SK-N-SH (cell line): ENCODE results near the gene MYL6B.

ENCODE experiments used
- CTCF ChIP-seq: fragments of 200-600 bp; sonication (generic); IDR thresholded peaks from 2 replicates; pipeline ENCODE4 v1.6.1; 2017; ENCODE audit warnings: antibody characterized with exemption, mild to moderate bottlenecking, moderate library complexity
- ELF1 ChIP-seq: IDR thresholded peaks from 2 replicates; pipeline ENCODE4 v1.4.0; 2012
- EP300 ChIP-seq, 2 experiments: IDR thresholded peaks; 2 replicates each; pipeline versions ENCODE4 v1.4.0 to v1.6.1; 2012; ENCODE audit warnings: borderline replicate concordance in 1 of 2, low read depth in 1 of 2, low read length in 1 of 2
- EZH2phosphoT487 ChIP-seq: fragments of 200-600 bp; sonication (generic); IDR thresholded peaks from 2 replicates; pipeline ENCODE4 v1.6.1; 2017; ENCODE audit warnings: low read depth, mixed run types, mild to moderate bottlenecking, antibody characterized with exemption, moderate library complexity, borderline replicate concordance
- MXI1 ChIP-seq: IDR thresholded peaks from 2 replicates; pipeline ENCODE4 v1.6.1; 2012; ENCODE audit warnings: mild to moderate bottlenecking, low read depth, low read length, improper control_type of control experiment
- NFIC ChIP-seq: IDR thresholded peaks from 2 replicates; pipeline ENCODE4 v1.4.0; 2012; ENCODE audit warnings: borderline replicate concordance
- PBX3 ChIP-seq: IDR thresholded peaks from 2 replicates; pipeline ENCODE4; 2012
- POLR2AphosphoS5 ChIP-seq: IDR thresholded peaks from 2 replicates; pipeline ENCODE4 v1.6.1; 2012; ENCODE audit warnings: low read depth, low read length
- RCOR1 ChIP-seq: fragments of 150-350 bp; IDR thresholded peaks from 2 replicates; pipeline ENCODE4 v1.6.1; 2017; ENCODE audit warnings: antibody characterized with exemption, low read length
- RXRA ChIP-seq: IDR thresholded peaks from 2 replicates; pipeline ENCODE4 v1.4.0; 2012; ENCODE audit warnings: low read depth, mild to moderate bottlenecking, borderline replicate concordance
- TEAD4 ChIP-seq: IDR thresholded peaks from 2 replicates; pipeline ENCODE4 v1.4.0; 2012; ENCODE audit warnings: mild to moderate bottlenecking, borderline replicate concordance; ENCODE audit not compliant: insufficient read depth
- ZBTB33 ChIP-seq: IDR thresholded peaks from 2 replicates; pipeline ENCODE4 v1.4.0; 2012; ENCODE audit warnings: low read depth, borderline replicate concordance

GRCh38 chr12:56119361-56119796 lies 33.0 kb upstream of the MYL6B start:
- peak; percentile 78 for TF ChIP-seq CTCF
- no peak for TF ChIP-seq TEAD4
- TF ChIP-seq MXI1 = peak; percentile 99
- no peak for TF ChIP-seq ELF1
- TF ChIP-seq RCOR1 = peak; percentile 49; the same call in 1 of the 2 replicates
- TF ChIP-seq ZBTB33 = no peak
- no peak for TF ChIP-seq EP300 (IDR thresholded peaks at IDR 0.05; ENCODE audit: borderline replicate concordance in 1 of 2, low read depth in 1 of 2, low read length in 1 of 2)
- no peak for TF ChIP-seq PBX3
- TF ChIP-seq RXRA = no peak
- TF ChIP-seq NFIC = no peak
- no peak for TF ChIP-seq POLR2AphosphoS5
- TF ChIP-seq EZH2phosphoT487 = no peak
